RWPE2 (cell line): ENCODE measurements around the gene RABEPK.
"Not testable (repeated sequence)": the region's sequence is repeated elsewhere in the genome, so short reads cannot be mapped to it uniquely, and the experiment has no call there.

ENCODE experiments used
- ATAC-seq: fragments of 200-7000 bp; cut with Tn5 transposase; 3 replicates; pipeline ENCODE4 v1.9.1; 2021; ENCODE audit warnings: low read depth
- DNase-seq: peaks from one replicate; pipeline ENCODE4 v3.0.0-alpha.2; 2020; ENCODE audit warnings: low spot score
- H3K27ac ChIP-seq: fragments of 450-650 bp; 2 replicates; pipeline ENCODE4 v1.5.1; 2017; ENCODE audit warnings: mild to moderate bottlenecking; ENCODE audit not compliant: poor library complexity, severe bottlenecking
- H3K27me3 ChIP-seq: fragments of 250-450 bp; sonication (Bioruptor Pico); 2 replicates; pipeline ENCODE4 v1.5.1; 2021; ENCODE audit warnings: mild to moderate bottlenecking, moderate library complexity; ENCODE audit not compliant: insufficient read depth, poor library complexity, severe bottlenecking
- H3K36me3 ChIP-seq: fragments of 250-450 bp; sonication (Bioruptor Pico); 2 replicates; pipeline ENCODE4 v1.5.1; 2020; ENCODE audit warnings: low read depth, mild to moderate bottlenecking, moderate library complexity
- H3K4me1 ChIP-seq: fragments of 250-450 bp; sonication (Bioruptor Pico); 2 replicates; pipeline ENCODE4 v1.5.1; 2021; ENCODE audit warnings: mild to moderate bottlenecking, moderate library complexity; ENCODE audit not compliant: insufficient read depth, poor library complexity, severe bottlenecking
- H3K4me3 ChIP-seq: fragments of 250-450 bp; sonication (Bioruptor Pico); 2 replicates; pipeline ENCODE4 v1.5.1; 2021; ENCODE audit warnings: mild to moderate bottlenecking, moderate library complexity; ENCODE audit not compliant: severe bottlenecking
- H3K9me3 ChIP-seq: fragments of 250-450 bp; sonication (Bioruptor Pico); 2 replicates; pipeline ENCODE4 v1.5.1; 2021; ENCODE audit warnings: mild to moderate bottlenecking, moderate library complexity; ENCODE audit not compliant: severe bottlenecking
- TF ChIP-seq, protein P1 (sequence below): fragments of 450-650 bp; IDR thresholded peaks from one replicate; pipeline ENCODE4 v1.5.1; 2017; ENCODE audit warnings: mild to moderate bottlenecking, moderate library complexity; ENCODE audit not compliant: poor library complexity, severe bottlenecking

The RABEPK gene

DNA sequence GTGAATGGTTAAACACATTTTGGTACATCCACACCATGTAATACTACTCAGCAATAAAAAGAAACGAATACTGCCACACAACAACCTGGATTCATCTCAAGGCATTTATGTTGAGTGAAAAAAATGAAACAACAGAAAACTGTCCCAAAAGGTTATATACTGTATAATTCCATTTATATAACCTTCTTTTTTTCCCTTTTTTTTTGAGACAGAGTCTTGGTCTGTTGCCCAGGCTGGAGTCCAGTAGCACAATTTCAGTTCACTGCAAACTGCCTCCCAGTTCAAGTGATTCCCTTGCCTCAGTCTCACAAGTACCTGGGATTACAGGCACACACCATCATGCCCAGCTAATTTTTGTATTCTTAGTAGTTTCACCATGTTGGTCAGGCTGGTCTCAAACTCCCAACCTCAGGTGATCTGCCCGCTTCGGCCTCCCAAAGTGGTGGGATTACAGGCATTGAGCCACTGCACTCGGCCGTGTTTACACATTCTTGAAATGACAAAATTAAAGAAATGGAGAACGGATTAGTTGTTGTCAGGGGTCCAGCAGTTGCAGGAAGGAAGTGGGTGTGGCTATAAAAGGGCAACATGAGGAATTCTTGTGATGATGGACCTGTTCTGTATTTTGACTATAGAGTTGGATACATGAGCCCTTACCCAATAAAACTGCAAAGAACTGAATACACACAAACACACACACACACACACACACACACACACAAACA lies 28.1 kb upstream of the RABEPK start:
- no peak for ATAC-seq
- peaks cover 10% of the 10 kb centered on the region for H3K4me1 ChIP-seq

DNA sequence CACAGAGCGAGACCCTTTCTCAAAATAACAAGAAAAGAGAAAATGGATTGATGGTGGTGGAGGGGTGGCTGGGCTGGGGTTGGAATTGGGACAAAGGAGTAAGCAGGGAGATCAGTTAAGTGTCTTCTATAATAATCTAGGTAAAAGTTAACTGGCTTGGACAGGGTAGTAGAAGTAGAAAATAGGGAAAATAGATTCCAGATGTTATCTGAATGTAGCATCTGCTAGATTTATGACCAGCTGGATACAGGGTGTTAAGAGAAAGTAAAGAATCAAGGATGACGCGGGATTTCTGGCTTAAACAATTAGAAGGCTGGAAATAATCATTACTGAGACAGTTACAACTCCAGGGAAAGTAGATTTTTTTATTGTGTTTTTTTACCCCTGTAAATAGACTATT lies 23.7 kb upstream of the RABEPK start:
- Histone ChIP-seq H3K36me3 (peaks cover 18% of the 10 kb centered on the region), H3K27ac (no peak overlapping the region), H3K4me1 (peaks cover 7% of the 10 kb centered on the region), H3K4me3 (no peak overlapping the region), H3K9me3 (no peaks in the 10 kb centered on the region), H3K27me3 (no peaks in the 10 kb centered on the region)
- DNase-seq (no peak), ATAC-seq (no peak)
- TF ChIP-seq, protein P1, sequence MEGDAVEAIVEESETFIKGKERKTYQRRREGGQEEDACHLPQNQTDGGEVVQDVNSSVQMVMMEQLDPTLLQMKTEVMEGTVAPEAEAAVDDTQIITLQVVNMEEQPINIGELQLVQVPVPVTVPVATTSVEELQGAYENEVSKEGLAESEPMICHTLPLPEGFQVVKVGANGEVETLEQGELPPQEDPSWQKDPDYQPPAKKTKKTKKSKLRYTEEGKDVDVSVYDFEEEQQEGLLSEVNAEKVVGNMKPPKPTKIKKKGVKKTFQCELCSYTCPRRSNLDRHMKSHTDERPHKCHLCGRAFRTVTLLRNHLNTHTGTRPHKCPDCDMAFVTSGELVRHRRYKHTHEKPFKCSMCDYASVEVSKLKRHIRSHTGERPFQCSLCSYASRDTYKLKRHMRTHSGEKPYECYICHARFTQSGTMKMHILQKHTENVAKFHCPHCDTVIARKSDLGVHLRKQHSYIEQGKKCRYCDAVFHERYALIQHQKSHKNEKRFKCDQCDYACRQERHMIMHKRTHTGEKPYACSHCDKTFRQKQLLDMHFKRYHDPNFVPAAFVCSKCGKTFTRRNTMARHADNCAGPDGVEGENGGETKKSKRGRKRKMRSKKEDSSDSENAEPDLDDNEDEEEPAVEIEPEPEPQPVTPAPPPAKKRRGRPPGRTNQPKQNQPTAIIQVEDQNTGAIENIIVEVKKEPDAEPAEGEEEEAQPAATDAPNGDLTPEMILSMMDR, result no peak

More for the DNA sequence above, 28.1 kb upstream of the RABEPK start:
- Histone ChIP-seq H3K27ac (no peak overlapping the region), H3K9me3 (no peaks in the 10 kb centered on the region), H3K4me3 (no peak overlapping the region), H3K27me3 (no peaks in the 10 kb centered on the region), H3K36me3 (peaks cover 38% of the 10 kb centered on the region)
- TF ChIP-seq, protein P1, result no peak
- DNase-seq, result no peak

DNA sequence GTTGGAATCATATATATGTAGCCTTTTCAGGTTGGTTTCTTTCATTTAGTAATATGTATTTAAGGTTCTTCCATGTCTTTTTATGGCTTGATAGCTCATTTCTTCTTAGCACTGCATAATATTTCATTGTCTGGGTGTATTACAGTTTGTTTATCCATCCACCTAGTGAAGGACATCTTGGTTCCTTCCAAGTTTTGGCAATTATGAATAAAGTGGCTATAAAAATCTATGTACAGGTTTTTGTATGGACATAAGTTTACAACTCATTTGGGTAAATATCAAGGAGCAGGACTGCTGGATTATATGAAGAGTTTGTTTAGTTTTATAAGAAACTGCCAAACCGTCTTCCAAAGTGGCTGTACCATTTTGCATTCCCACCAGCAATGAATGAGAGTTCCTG lies 22.5 kb upstream of the RABEPK start:
- peaks cover under 1% of the 10 kb centered on the region for H3K4me1 ChIP-seq
- ATAC-seq, result no peak
- H3K36me3 ChIP-seq, result peaks cover 14% of the 10 kb centered on the region
- no peaks in the 10 kb centered on the region for H3K9me3 ChIP-seq
- no peak for DNase-seq
- no peak overlapping the region for H3K4me3 ChIP-seq
- TF ChIP-seq, protein P1, result no peak
- no peaks in the 10 kb centered on the region for H3K27me3 ChIP-seq
- H3K27ac ChIP-seq, result no peak overlapping the region

DNA sequence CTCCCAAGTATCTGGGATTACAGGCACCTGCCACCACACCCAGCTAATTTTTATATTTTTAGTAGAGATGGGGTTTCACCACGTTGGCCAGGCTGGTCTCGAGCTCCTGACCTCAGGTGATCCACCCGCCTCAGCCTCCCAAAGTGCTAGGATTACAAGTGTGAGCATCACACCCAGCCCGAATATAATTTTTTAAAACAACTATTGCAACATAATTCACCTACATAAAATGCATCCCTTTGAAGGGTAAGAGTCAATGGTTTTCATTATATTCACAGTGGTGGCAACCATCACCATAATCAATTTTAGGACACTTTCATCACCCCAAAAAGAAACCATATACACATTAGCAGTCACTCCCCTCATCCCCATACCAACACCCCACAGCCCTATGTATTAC lies 20.6 kb upstream of the RABEPK start:
- not testable (repeated sequence) for H3K27ac ChIP-seq, DNase-seq, H3K4me1 ChIP-seq, H3K9me3 ChIP-seq, ATAC-seq, H3K27me3 ChIP-seq, H3K4me3 ChIP-seq, H3K36me3 ChIP-seq

DNA sequence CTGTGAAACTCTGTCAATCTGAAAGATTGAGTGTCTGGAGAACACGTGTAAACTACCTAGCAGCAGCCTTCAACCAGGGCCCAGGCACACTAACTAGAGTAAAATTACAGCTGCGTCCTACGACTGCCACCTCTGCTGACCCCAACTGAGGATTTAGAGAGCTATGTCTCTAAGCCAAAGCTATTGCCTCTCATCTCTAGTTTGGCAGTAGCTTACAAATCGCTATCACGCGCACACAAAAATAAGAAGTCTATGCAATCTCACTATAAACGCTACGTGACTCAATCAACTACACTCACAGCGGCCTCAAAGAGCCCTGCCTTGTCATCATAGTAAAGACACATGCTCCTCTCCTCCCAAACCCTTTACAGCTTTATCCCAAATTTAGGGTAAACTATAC lies 19.5 kb upstream of the RABEPK start:
- ATAC-seq, result no peak
- Histone ChIP-seq H3K9me3 (no peaks in the 10 kb centered on the region), H3K4me3 (no peak overlapping the region), H3K27ac (no peak overlapping the region), H3K36me3 (0 out of 2 replicates have a peak, but pooled peaks cover 5% of the 10 kb centered on the region), H3K27me3 (no peaks in the 10 kb centered on the region), H3K4me1 (no peaks in the 10 kb centered on the region)
- TF ChIP-seq, protein P1, result no peak
- no peak for DNase-seq

DNA sequence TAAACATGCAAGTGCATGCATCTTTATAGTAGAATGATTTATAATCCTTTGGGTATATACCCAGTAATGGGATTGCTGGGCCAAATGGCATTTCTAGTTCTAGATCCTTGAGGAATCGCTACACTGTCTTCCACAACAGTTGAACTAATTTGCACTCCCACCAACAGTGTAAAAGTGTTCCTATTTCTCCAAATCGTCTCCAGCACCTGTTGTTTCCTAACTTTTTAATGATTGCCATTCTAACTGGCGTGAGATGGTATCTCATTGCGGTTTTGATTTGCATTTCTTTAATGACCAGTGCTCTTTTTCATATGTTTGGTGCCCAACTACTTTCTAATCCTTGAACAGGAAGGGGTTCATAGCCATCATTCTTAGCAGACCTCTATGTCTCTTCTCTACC lies 18.6 kb upstream of the RABEPK start:
- not testable (repeated sequence) for H3K27ac ChIP-seq, DNase-seq, H3K4me3 ChIP-seq, ATAC-seq, H3K27me3 ChIP-seq, H3K9me3 ChIP-seq, H3K4me1 ChIP-seq, H3K36me3 ChIP-seq
